GM12878 (cell line): ENCODE data around the gene CIDEC. TPM values are rescaled to one million over a fixed set of nuclear protein-coding genes. Genes with fewer than 3 reads are reported as not detected.

Source experiments
- ATAC-seq: fragments of 200-7000 bp; cut with Tn5 transposase; 3 replicates; pipeline ENCODE4 v1.9.1; 2020; ENCODE audit warnings: mild to moderate bottlenecking, moderate library complexity
- BruUV-seq: library from RNA; stranded (reverse); fragments of 400-500 nt; replicated peaks from 2 replicates; lab custom pipeline; 2021; lab: Mats Ljungman, UMichigan
- CTCF ChIA-PET: fragments of 300-600 bp; sonication (Branson Sonifier 250); formaldehyde crosslinking; extraction: SDS; loops from one replicate; lab custom pipeline; 2021; ENCODE audit warnings: inconsistent platforms; lab: Yijun Ruan, JAX
- POLR2A ChIA-PET: fragments of 350-600 bp; formaldehyde crosslinking; extraction: SDS; loops from one replicate; lab custom pipeline; 2021; ENCODE audit warnings: inconsistent platforms; lab: Charles Lee
- RAD21 ChIA-PET: fragments of 300-600 bp; sonication (Branson Sonifier 250); formaldehyde crosslinking; loops from one replicate; lab custom pipeline; 2023; ENCODE audit warnings: antibody characterized with exemption; ENCODE audit not compliant: unreplicated experiment; lab: Charles Lee
- SMC1A ChIA-PET: fragments of 300-600 bp; sonication (Branson Sonifier 250); formaldehyde crosslinking; loops from one replicate; lab custom pipeline; 2023; ENCODE audit not compliant: unreplicated experiment, uncharacterized antibody; lab: Charles Lee
- DNase-seq: peaks from one replicate; pipeline ENCODE4 v3.0.0-alpha.2; 2011; ENCODE audit warnings: low read depth, low spot score
- FAIRE-seq: peaks from 3 replicates; lab custom pipeline; 2011; peaks lifted over from hg19 to GRCh38; lab: Jason Lieb, UNC
- H2AFZ ChIP-seq: 2 replicates; pipeline ENCODE4 v1.6.0; 2011; ENCODE audit warnings: low read depth, low read length, control low read depth; ENCODE audit not compliant: control insufficient read depth
- H3K27ac ChIP-seq: 2 replicates; pipeline ENCODE4 v1.5.1; 2011; ENCODE audit warnings: control low read depth; ENCODE audit not compliant: control insufficient read depth, insufficient read depth
- H3K27me3 ChIP-seq, 2 experiments: replicated peaks in 1 of 2; 2 replicates each; pipeline versions ENCODE4 v1.6.0 to v1.6.1; 2011; ENCODE audit warnings: low read length in 1 of 2; ENCODE audit not compliant: control insufficient read depth in 2 of 2, insufficient read depth in 2 of 2
- H3K36me3 ChIP-seq, 2 experiments: 2 replicates each; pipeline ENCODE4 v1.5.1; 2011; ENCODE audit warnings: low read length in 1 of 2; ENCODE audit not compliant: control insufficient read depth in 2 of 2, insufficient read depth in 2 of 2
- H3K4me1 ChIP-seq: 2 replicates; pipeline ENCODE4 v1.6.1; 2011; ENCODE audit warnings: mild to moderate bottlenecking, low read length, moderate library complexity, mixed read lengths; ENCODE audit not compliant: control insufficient read depth, insufficient read depth
- H3K4me2 ChIP-seq: 2 replicates; pipeline ENCODE4 v1.6.0; 2011; ENCODE audit warnings: control low read depth; ENCODE audit not compliant: control insufficient read depth, insufficient read depth
- H3K4me3 ChIP-seq: fragments of 200-600 bp; sonication (generic); 2 replicates; pipeline ENCODE4 v1.5.1; 2016
- H3K79me2 ChIP-seq: 2 replicates; pipeline ENCODE4 v1.6.0; 2011; ENCODE audit warnings: low read length; ENCODE audit not compliant: control insufficient read depth, insufficient read depth
- H3K9ac ChIP-seq: 2 replicates; pipeline ENCODE4 v1.8.0; 2011; ENCODE audit warnings: low read length, control low read depth, mixed read lengths; ENCODE audit not compliant: control insufficient read depth, insufficient read depth
- H3K9me3 ChIP-seq: replicated peaks from 3 replicates; pipeline ENCODE4 v1.5.1; 2011; ENCODE audit warnings: mild to moderate bottlenecking, low read length; ENCODE audit not compliant: control insufficient read depth, insufficient read depth
- H4K20me1 ChIP-seq: 2 replicates; pipeline ENCODE4 v1.6.0; 2011; ENCODE audit not compliant: control insufficient read depth, insufficient read depth
- ATF2 ChIP-seq: IDR thresholded peaks from 2 replicates; pipeline ENCODE4 v1.6.1; 2012; ENCODE audit warnings: low read length, inconsistent platforms
- EED ChIP-seq: sonication (generic); IDR thresholded peaks from 2 replicates; pipeline ENCODE4 v1.6.1; 2016; ENCODE audit warnings: antibody characterized with exemption, low read depth
- IKZF1 ChIP-seq: fragments of 450-650 bp; conservative IDR thresholded peaks from 2 replicates; pipeline ENCODE4 v1.6.1; 2017; ENCODE audit warnings: antibody characterized with exemption, mild to moderate bottlenecking
- JUND ChIP-seq: IDR thresholded peaks from 2 replicates; pipeline ENCODE4 v1.6.1; 2012; ENCODE audit warnings: low read depth, mild to moderate bottlenecking, low read length, improper control_type of control experiment, moderate library complexity
- WGBS: methylation state at CpG from one replicate; pipeline ENCODE4 v1.1.6; 2016; ENCODE audit warnings: low lambda C conversion rate; ENCODE audit not compliant: insufficient replicate concordance, insufficient coverage; ENCODE audit errors: missing lambda C conversion rate; 5-methylcytosine and 5-hydroxymethylcytosine counted together
- in situ Hi-C: fragments of 300-500 bp; cut with MboI; formaldehyde crosslinking; loops from 9 replicates; pipeline ENCODE4 v1.14.3; 2018; ENCODE audit warnings: mixed read lengths
- intact Hi-C: fragments of 100-400 bp; cut with micrococcal nuclease; formaldehyde crosslinking; loops from one replicate; pipeline ENCODE4 v1.14.2; 2022; ENCODE audit not compliant: unreplicated experiment
- polyA plus RNA-seq, 11 experiments: library from polyadenylated mRNA; depleted of rRNA in 4 of 11; unstranded in 6 of 11; stranded (reverse) in 5 of 11; fragments of >200 nt; fragmentation: Nextera tagmentation in 4 of 11; fragmentation: Illumina TruSeq in 1 of 11; extraction: Ambion mirVana in 4 of 11; extraction: Trizol in 1 of 11; gene quantifications; 1 replicate in 1 of 11; 2 replicates in 10 of 11; pipeline versions ENCODE4 v1.2.1 to v1.2.3, GENCODE V29; 2011 to 2016; ENCODE audit warnings: inconsistent platforms in 2 of 11, missing spikeins in 2 of 11, low read depth in 1 of 11
- total RNA-seq, 4 experiments: library from RNA; depleted of rRNA in 3 of 4; stranded (reverse); fragments of >200 nt in 3 of 4; fragmentation: Illumina TruSeq in 1 of 4; extraction: Trizol in 1 of 4; gene quantifications; 2 replicates each; pipeline versions ENCODE4 v1.2.1 to v1.2.3, GENCODE V29; 2013 to 2021

CIDEC gene
- total and polyA plus RNA-seq, 10 of the 15 experiments (the other 5 are each of a cell fraction or from before 2014, with no cell fraction given): 0.10 to 0.49 TPM; not detected in 8

GRCh38 chr3:9903238-9903624, 23.2 kb upstream of the CIDEC start:
- CTCF ChIA-PET: interaction anchor here (1.6 kb wide), 1 partner anchor 29 kb away, joined by 7 read pairs; no protein-coding TSS in a partner anchor
- H3K4me2 ChIP-seq: no peak overlapping the region
- no peak overlapping the region for H3K9ac ChIP-seq
- in situ Hi-C loops (no loop called here), intact Hi-C loops (no loop called here)
- no peak overlapping the region for H2AFZ ChIP-seq
- FAIRE-seq (no peak), DNase-seq (no peak), ATAC-seq (no peak)
- H3K36me3 ChIP-seq: no peaks in the 10 kb centered on the region
- TF ChIP-seq EED: 0 out of 2 replicates have a peak, but pooled peaks have one; percentile 30
- no peak for TF ChIP-seq JUND
- no peak for TF ChIP-seq ATF2
- TF ChIP-seq IKZF1: peak; percentile 36; the same call in 1 of the 2 replicates
- no peak overlapping the region for H3K27ac ChIP-seq
- no peaks in the 10 kb centered on the region for H3K79me2 ChIP-seq
- SMC1A ChIA-PET: interaction anchor here (2.0 kb wide), 1 partner anchor 14 kb away, joined by 7 read pairs; no protein-coding TSS in a partner anchor
- BruUV-seq: no TSS peak
- no peak overlapping the region for H3K4me3 ChIP-seq
- H3K4me1 ChIP-seq: peaks cover 8% of the 10 kb centered on the region
- H3K9me3 ChIP-seq: no peaks in the 10 kb centered on the region
- H4K20me1 ChIP-seq: no peaks in the 10 kb centered on the region
- H3K27me3 ChIP-seq: no peaks in the 10 kb centered on the region
- POLR2A ChIA-PET: interaction anchor here (0.9 to 2.8 kb wide), 3 partner anchors 11 to 29 kb away, joined by 3 to 7 read pairs (median 3); partner anchors contain the start of gene CIDEC
- 22% methylated on average over 4 of the region's 4 CpGs for WGBS
- RAD21 ChIA-PET: interaction anchor here (0.9 kb wide), 1 partner anchor 18 kb away, joined by 3 read pairs; no protein-coding TSS in a partner anchor
